Fibroblast of the aortic adventitia (primary cell): Measurements from ENCODE around the gene CSNK1E. TPM values are rescaled to one million over a fixed set of nuclear protein-coding genes. Genes with fewer than 3 reads are reported as not detected.

Source experiments
- DNase-seq: peaks from one replicate; pipeline ENCODE4 v3.0.0-alpha.2; 2010; ENCODE audit warnings: low read depth
- H3K4me3 ChIP-seq: 2 replicates; pipeline ENCODE4 v1.5.1; 2011; ENCODE audit warnings: low read depth, mild to moderate bottlenecking, control low read depth, low read length, moderate library complexity
- CTCF ChIP-seq: IDR thresholded peaks from 2 replicates; pipeline ENCODE4 v1.5.1; 2011; ENCODE audit warnings: mild to moderate bottlenecking, low read length, control low read depth, inconsistent platforms; ENCODE audit not compliant: insufficient read depth
- total RNA-seq: library from RNA; depleted of rRNA; stranded (reverse); fragments of >200 nt; gene quantifications from 2 replicates; pipeline ENCODE4 v1.2.3, GENCODE V29; 2012; ENCODE audit warnings: low replicate concordance

Gene CSNK1E
- total RNA-seq, 1 donor = 94.7 TPM

- no peak overlapping the region for H3K4me3 ChIP-seq
- no peak for TF ChIP-seq CTCF
- DNase-seq = peak; percentile 65
These were observed 50.1 kb downstream of the CSNK1E start for GRCh38 chr22:38267086-38267485.

DNA sequence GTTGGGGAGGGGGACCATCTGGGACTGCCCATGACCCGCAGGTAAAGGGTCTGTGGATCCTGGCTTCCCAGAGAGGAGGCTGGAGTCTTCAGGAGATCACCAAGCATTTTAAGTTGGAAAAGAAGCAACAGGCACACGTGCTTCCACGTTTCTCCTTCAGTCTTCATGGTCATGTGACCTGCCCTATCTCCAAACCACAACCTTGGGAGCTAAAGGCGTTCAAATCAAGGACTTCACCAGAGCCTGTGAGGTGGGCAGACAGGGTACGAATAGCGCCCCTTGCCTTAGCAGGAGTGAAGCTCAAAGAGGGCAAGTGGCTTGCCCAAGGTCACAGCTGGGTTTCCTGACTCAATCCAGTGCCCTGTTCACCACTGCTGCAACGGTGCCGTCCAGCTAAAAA is 51.1 kb downstream of the CSNK1E start:
- no peak overlapping the region for H3K4me3 ChIP-seq
- DNase-seq = peak; percentile 60
- TF ChIP-seq CTCF = no peak

- no peak overlapping the region for H3K4me3 ChIP-seq
- no peak for DNase-seq
- TF ChIP-seq CTCF = no peak
These were observed 52.9 kb downstream of the CSNK1E start for GRCh38 chr22:38264322-38264843.

DNA sequence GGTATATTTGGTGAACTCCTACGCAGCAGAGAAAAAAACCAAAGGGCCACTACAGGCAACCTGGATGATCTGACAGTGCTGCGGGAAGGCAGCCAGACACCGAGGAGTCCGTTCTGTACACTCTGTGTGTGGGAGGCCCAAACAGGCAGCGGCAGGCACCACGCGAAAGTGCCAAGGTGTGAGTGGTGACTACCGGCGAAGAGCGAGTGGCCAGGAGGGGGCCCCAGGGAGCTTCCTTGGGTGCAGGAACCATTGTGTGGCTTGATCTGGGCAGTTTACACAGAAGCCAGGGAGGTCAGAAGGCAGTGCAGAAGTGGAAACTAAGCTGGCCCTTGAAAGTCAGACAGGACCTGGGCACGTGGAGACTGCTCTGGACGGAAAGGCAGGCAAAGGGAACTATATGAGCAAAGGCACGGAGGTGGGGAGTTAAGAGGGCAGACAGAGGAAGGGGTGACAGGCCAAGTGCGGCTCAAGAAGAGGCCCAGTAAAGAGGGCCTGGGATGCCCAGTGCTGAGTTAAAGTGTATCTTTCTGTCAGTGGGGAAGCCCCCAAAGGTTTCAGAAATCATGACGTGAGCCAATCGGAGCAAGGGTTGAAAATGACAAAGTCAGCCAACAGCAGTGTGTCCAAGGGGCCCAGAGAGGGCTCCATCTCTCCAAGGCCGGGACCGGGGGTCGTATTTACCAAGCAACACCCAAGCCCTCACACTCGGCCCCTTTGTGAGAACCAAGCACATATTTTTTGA is 55.0 kb downstream of the CSNK1E start:
- H3K4me3 ChIP-seq = no peak overlapping the region
- peak; percentile 46 for TF ChIP-seq CTCF
- no peak for DNase-seq

DNA sequence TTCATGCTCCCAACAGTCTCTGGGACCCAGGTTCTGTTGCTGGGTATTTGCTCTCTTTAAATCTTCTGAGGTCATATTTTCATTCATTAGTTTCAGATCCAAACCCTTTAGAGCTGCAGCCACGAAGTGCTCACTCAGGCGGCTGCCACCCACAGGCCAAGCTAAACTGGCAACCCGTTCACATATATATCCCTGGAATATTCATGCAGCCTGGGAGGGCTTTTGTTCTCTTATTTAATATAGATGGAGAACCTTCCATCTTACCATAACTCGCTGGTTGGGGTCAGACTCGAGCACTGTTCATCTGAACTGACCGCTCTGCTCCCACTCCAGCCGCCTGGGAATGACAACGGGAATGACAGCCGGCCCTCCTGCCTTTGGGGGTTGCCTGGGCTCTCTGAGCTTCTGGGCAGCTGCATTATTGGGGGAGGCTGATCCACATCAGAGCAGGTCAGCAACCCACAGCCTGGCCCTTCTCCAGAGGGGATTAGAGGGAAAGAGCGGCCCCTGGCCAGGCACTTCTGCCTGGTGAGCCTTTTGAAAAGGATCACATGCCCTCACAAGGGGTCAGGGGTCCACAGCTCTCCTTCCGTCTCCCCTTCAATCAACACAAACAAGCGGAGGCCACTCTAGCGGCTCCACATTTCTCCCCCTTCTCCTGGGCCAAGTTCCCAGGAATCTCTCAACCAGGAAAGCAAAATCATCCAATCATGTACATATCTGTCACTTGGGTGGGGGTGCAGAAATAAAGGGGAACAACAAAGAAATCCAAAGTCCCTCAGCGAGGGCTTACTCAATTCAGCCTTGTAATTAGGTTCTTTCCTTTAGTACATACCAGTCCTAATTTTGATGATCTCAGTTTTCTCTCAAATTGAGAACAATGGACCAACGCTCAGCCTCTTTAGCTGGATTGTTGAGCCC is 56.2 kb downstream of the CSNK1E start:
- peak overlapping the region; percentile 50 for H3K4me3 ChIP-seq
- peak; percentile 42 for DNase-seq
- peak; percentile 43 for TF ChIP-seq CTCF

- TF ChIP-seq CTCF = no peak
- DNase-seq = no peak
- no peak overlapping the region for H3K4me3 ChIP-seq
These were observed 57.9 kb downstream of the CSNK1E start for GRCh38 chr22:38259370-38259769.
